Measurements from ENCODE around the gene DNAH17.

DNA sequence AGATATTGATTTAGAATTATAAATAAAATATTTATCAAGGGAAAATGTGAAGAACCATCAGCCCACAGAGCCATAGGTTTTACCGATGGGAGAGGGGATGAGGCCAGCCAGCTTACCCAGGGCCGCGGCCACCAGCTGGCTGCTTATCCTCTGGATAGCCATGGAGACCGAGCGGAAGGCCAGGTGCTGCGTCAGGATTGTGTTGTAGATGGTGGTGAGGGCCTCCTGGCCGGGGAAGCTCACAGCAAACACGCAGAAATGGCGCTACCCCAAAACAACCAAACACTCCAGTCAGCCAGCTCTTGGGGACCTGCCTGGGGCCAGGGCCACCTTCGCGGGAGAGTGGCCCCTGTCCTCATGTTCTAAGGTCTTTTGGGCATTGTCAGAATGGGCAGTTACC is 97.8 kb downstream of the DNAH17 start:
- TF ChIP-seq, protein P1, sequence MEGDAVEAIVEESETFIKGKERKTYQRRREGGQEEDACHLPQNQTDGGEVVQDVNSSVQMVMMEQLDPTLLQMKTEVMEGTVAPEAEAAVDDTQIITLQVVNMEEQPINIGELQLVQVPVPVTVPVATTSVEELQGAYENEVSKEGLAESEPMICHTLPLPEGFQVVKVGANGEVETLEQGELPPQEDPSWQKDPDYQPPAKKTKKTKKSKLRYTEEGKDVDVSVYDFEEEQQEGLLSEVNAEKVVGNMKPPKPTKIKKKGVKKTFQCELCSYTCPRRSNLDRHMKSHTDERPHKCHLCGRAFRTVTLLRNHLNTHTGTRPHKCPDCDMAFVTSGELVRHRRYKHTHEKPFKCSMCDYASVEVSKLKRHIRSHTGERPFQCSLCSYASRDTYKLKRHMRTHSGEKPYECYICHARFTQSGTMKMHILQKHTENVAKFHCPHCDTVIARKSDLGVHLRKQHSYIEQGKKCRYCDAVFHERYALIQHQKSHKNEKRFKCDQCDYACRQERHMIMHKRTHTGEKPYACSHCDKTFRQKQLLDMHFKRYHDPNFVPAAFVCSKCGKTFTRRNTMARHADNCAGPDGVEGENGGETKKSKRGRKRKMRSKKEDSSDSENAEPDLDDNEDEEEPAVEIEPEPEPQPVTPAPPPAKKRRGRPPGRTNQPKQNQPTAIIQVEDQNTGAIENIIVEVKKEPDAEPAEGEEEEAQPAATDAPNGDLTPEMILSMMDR (IDR thresholded peaks at IDR 0.05; ENCODE audit: extremely low read depth in 1 of 2, insufficient read depth in 1 of 2, low read depth in 1 of 2, low read length in 2 of 2), result no peak
- TF ChIP-seq MYC (IDR thresholded peaks at IDR 0.05; ENCODE audit: low read depth, low read length) (no peak), POLR2A (IDR thresholded peaks at IDR 0.05; ENCODE audit: low read depth, low read length) (no peak)

All from endothelial cell of umbilical vein (primary cell).